OCI-LY7 (cell line): ENCODE results near the gene SLC9A9. TPM values are rescaled to one million over a fixed set of nuclear protein-coding genes. Genes with fewer than 3 reads are reported as not detected.

Experiments
- BruUV-seq: library from RNA; stranded (reverse); fragments of 400-500 nt; replicated peaks from 2 replicates; lab custom pipeline; 2021; lab: Mats Ljungman, UMichigan
- CTCF ChIA-PET: fragments of 300-600 bp; sonication (Branson Sonifier 250); formaldehyde crosslinking; loops from one replicate; lab custom pipeline; 2022; ENCODE audit warnings: antibody characterized with exemption; ENCODE audit not compliant: unreplicated experiment; lab: Charles Lee
- POLR2A ChIA-PET: fragments of 300-600 bp; sonication (Branson Sonifier 250); formaldehyde crosslinking; loops from one replicate; lab custom pipeline; 2022; ENCODE audit warnings: antibody characterized with exemption; lab: Charles Lee
- DNase-seq: peaks from one replicate; pipeline ENCODE4 v3.0.0-alpha.2; 2015; ENCODE audit warnings: low spot score
- H2AFZ ChIP-seq: fragments of 200-600 bp; sonication (generic), shearing (Covaris generic); 2 replicates; pipeline ENCODE4 v1.6.1; 2014; ENCODE audit warnings: mild to moderate bottlenecking, antibody characterized with exemption, low read length, moderate library complexity
- H3K27ac ChIP-seq: fragments of 200-600 bp; sonication (generic); 2 replicates; pipeline ENCODE4 v1.5.1; 2014; ENCODE audit warnings: mixed run types, low read depth, mild to moderate bottlenecking, moderate library complexity, low read length, inconsistent platforms; ENCODE audit not compliant: poor library complexity, severe bottlenecking
- H3K36me3 ChIP-seq: fragments of 200-600 bp; sonication (generic); 2 replicates; pipeline ENCODE4 v1.6.1; 2014; ENCODE audit warnings: mild to moderate bottlenecking, antibody characterized with exemption, low read length, moderate library complexity, mixed read lengths; ENCODE audit not compliant: insufficient read depth
- H3K4me1 ChIP-seq: fragments of 200-600 bp; sonication (generic); 2 replicates; pipeline ENCODE4 v1.5.1; 2014; ENCODE audit warnings: mild to moderate bottlenecking, low read length; ENCODE audit not compliant: insufficient read depth, poor library complexity, severe bottlenecking
- H3K4me2 ChIP-seq: fragments of 200-600 bp; sonication (generic); 2 replicates; pipeline ENCODE4 v1.6.1; 2014; ENCODE audit warnings: mild to moderate bottlenecking, low read length
- H3K4me3 ChIP-seq: fragments of 200-600 bp; sonication (generic); 2 replicates; pipeline ENCODE4 v1.5.1; 2014; ENCODE audit warnings: mild to moderate bottlenecking, low read depth, low read length; ENCODE audit not compliant: poor library complexity, severe bottlenecking
- H3K79me2 ChIP-seq: fragments of 200-600 bp; sonication (generic); 2 replicates; pipeline ENCODE4 v1.6.1; 2016; ENCODE audit warnings: low read depth, mild to moderate bottlenecking, low read length, moderate library complexity, mixed read lengths; ENCODE audit not compliant: insufficient read depth
- H3K9me2 ChIP-seq: fragments of 200-600 bp; sonication (generic); 2 replicates; pipeline ENCODE4 v1.6.1; 2016; ENCODE audit warnings: mild to moderate bottlenecking, low read length, mixed read lengths; ENCODE audit not compliant: insufficient read depth
- H3K9me3 ChIP-seq: fragments of 200-600 bp; sonication (generic); 2 replicates; pipeline ENCODE4 v1.6.1; 2014; ENCODE audit warnings: mild to moderate bottlenecking, mixed run types, low read length, mixed read lengths
- H4K20me1 ChIP-seq: fragments of 200-600 bp; sonication (generic); 2 replicates; pipeline ENCODE4 v1.6.1; 2014; ENCODE audit warnings: mild to moderate bottlenecking, antibody characterized with exemption, low read length, moderate library complexity, mixed read lengths; ENCODE audit not compliant: insufficient read depth
- CTCF ChIP-seq: fragments of 200-600 bp; sonication (generic); conservative IDR thresholded peaks from 2 replicates; pipeline ENCODE4 v1.5.1; 2014; ENCODE audit warnings: mild to moderate bottlenecking, antibody characterized with exemption, low read length, moderate library complexity, mixed read lengths
- EZH2phosphoT487 ChIP-seq: fragments of 200-600 bp; sonication (generic); IDR thresholded peaks from 2 replicates; pipeline ENCODE4 v1.6.1; 2018; ENCODE audit warnings: low read depth, borderline replicate concordance, mild to moderate bottlenecking, mixed run types, antibody characterized with exemption, low read length, moderate library complexity, mixed read lengths
- intact Hi-C: fragments of 100-400 bp; cut with micrococcal nuclease; formaldehyde crosslinking; loops from one replicate; pipeline ENCODE4 v1.10.0; 2022; ENCODE audit not compliant: unreplicated experiment
- total RNA-seq, 2 experiments: library from RNA; depleted of rRNA in 1 of 2; stranded (reverse); fragments of >200 nt in 1 of 2; shearing (Covaris generic) in 1 of 2; gene quantifications; 2 replicates each; pipeline ENCODE4 v1.2.3, GENCODE V29; 2014 to 2022

The SLC9A9 gene
- total RNA-seq, 2 experiments from 2014 or later: 9.3 to 14.8 TPM

DNA sequence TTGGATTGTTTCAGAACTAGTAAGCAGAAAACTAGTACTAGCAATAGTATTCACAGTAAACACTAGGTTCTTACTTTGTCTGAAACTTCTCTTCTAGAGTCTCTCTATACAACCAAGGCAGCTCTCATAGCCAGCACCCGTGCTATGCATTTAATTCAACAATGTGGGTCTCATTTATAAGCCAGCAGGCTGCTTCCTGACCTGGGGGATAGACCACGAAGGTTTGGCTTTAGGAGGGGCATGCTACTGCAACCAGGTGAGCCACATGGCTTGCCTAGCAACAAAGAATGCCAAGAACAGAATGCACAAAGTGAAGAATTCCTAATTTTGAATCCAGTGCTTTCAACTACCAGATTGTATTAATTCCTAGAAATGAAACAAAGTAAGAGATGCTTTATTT, 514.9 kb downstream of the SLC9A9 start:
- intact Hi-C loops: no loop called here
- ChIA-PET POLR2A (no interaction called here), CTCF (no interaction called here)

GRCh38 chr3:143332026-143332425, 516.2 kb downstream of the SLC9A9 start:
- Histone ChIP-seq H3K9me2 (no peaks in the 10 kb centered on the region), H4K20me1 (no peaks in the 10 kb centered on the region), H3K4me1 (no peaks in the 10 kb centered on the region), H2AFZ (no peak overlapping the region), H3K4me3 (no peak overlapping the region), H3K36me3 (no peaks in the 10 kb centered on the region), H3K27ac (no peak overlapping the region), H3K79me2 (no peaks in the 10 kb centered on the region), H3K4me2 (no peak overlapping the region), H3K9me3 (no peaks in the 10 kb centered on the region)
- TF ChIP-seq EZH2phosphoT487 (no peak), CTCF (no peak)
- no peak for DNase-seq
- intact Hi-C loops: no loop called here
- CTCF ChIA-PET: no interaction called here
- POLR2A ChIA-PET: interaction anchor here (0.9 kb wide), 1 partner anchor 19 kb away, joined by 3 read pairs; no protein-coding TSS in a partner anchor
- no TSS peak for BruUV-seq

More for the DNA sequence above, 514.9 kb downstream of the SLC9A9 start:
- no peaks in the 10 kb centered on the region for H3K79me2 ChIP-seq
- H4K20me1 ChIP-seq: no peaks in the 10 kb centered on the region
- no peaks in the 10 kb centered on the region for H3K36me3 ChIP-seq
- H3K9me2 ChIP-seq: no peaks in the 10 kb centered on the region
- no TSS peak for BruUV-seq
- no peak for TF ChIP-seq CTCF
- TF ChIP-seq EZH2phosphoT487: no peak
- H3K4me3 ChIP-seq: no peak overlapping the region
- DNase-seq: no peak
- no peaks in the 10 kb centered on the region for H3K4me1 ChIP-seq
- H3K4me2 ChIP-seq: no peak overlapping the region
- no peak overlapping the region for H3K27ac ChIP-seq
- no peaks in the 10 kb centered on the region for H3K9me3 ChIP-seq
- no peak overlapping the region for H2AFZ ChIP-seq

GRCh38 chr3:143331350-143331749, 516.9 kb downstream of the SLC9A9 start:
- H3K9me2 ChIP-seq: no peaks in the 10 kb centered on the region
- H3K4me2 ChIP-seq: no peak overlapping the region
- no peaks in the 10 kb centered on the region for H3K36me3 ChIP-seq
- H4K20me1 ChIP-seq: no peaks in the 10 kb centered on the region
- H2AFZ ChIP-seq: no peak overlapping the region
- no peaks in the 10 kb centered on the region for H3K79me2 ChIP-seq
- POLR2A ChIA-PET: interaction anchor here (0.9 kb wide), 1 partner anchor 20 kb away, joined by 3 read pairs; no protein-coding TSS in a partner anchor
- intact Hi-C loops: no loop called here
- no peaks in the 10 kb centered on the region for H3K9me3 ChIP-seq
- no peak overlapping the region for H3K4me3 ChIP-seq
- CTCF ChIA-PET: no interaction called here
- H3K4me1 ChIP-seq: no peaks in the 10 kb centered on the region
- DNase-seq: no peak
- no peak overlapping the region for H3K27ac ChIP-seq
- TF ChIP-seq CTCF: no peak
- TF ChIP-seq EZH2phosphoT487: no peak
- BruUV-seq: no TSS peak
